CD4-positive, alpha-beta T cell treated with Interleukin-4 for 1 hour (primary cell): ENCODE results near the gene VAV2.

Experiments used
- DNase-seq, 2 donors: peaks; one replicate each; pipeline ENCODE4 v3.0.0-alpha.2; 2020 to 2022

The VAV2 gene

DNA sequence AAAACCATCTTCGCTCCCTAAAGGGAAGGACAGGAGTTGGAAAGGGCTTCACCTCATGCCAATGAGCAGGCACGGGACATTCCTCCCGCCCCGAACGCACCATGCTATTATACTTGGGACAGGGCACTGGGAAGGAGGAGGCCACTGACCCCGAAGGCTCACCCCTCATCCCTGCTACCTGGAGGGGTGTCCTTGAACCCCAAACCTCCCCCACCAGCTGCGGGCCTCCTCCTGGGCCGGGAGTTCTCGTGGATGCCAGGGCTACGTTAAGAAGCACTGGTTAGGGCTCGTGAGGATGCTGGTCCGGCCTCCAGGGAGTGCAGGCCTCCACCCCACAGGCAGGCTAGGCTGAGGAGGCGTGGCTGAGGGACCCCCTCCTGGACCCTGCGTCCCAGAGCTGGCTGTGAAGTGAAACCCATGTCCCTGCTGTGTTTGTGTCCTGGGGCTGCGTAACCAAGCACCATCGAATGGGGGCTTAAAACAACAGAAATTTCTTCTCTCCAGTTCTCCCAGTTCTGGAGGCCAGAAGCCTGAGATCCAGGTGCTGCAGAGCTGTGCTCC lies 142.9 kb downstream of the VAV2 start:
- no peak for DNase-seq

DNA sequence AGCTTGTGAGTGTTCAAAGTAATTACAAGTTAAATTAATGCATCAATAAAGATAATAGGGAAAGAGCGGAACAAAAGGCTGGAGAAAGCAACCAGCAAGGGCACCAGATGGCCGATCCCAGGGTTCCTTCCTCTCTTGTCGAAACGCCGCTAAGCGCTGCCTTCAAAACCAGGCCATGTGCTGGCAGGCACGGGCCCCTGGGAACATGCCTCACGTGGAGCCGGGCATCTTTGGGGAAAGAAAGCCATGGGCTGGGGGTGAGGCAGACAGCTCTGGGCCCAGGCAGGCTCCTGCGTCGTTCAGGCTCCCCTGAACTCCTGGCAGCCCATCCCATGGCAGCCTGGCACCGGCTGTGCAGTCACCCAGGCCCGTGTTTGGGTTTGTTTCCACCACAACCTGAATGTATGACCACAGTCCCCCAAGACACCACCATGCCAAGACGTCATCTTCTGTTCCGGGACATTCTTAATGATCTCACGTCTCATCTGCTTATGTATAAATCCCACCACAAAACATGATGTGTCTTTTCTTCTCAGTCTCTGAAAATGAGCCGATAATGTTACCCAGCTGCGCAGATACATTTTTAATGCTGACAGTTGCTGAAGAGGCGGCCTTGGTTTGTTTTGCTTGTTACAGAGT lies 143.5 kb downstream of the VAV2 start:
- no peak for DNase-seq

DNA sequence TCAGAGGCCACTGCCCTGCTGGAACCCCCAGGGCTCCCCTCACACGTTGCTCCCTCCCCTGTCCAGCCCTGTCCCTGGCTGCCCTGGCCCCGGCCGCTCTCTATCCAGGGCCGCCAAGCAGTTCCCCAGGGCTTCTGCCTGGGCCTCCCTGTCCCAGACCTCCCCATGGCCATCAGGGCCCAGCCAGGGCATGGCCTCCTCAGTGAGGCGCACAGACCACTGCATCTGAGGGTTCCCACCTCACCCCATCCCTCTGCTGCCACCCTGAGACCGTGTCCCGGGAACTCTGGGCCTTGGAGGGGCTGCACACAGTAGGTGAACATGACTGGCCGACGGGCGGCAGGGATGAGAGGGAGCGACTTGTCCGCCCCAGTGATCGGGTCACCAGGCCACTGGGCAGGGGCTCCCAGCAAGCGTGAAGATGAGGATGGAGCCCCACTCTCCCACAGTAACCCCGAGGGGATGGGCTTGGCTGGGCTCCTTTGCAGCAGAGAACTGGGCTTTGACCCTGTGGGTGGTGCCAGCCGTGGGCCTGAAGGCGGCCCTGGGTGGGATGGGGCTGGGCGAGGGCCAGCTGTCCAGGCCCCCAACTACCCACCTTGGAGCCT lies 145.5 kb downstream of the VAV2 start:
- no peak for DNase-seq

DNA sequence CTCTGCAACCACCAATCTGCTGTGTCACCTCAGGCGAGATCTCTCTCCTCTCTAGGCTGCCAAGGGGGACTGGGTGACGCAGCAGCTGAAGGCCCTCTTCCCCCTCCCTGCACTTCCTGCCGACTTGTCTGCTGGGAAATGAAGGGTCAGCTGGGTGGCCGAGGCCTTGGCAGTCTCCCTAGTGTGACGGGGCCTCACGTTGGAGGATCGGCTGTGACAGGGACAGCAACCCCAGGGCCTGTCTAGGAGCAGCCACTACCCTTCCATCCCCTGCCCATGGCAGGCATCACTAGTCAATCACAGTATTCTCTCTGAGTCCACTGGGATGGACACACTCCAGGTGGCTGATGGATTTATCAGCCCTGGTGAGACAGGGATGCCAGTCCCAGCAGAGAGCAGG lies 146.7 kb downstream of the VAV2 start:
- DNase-seq = peak in 1 of 2 donors; percentile 72

DNA sequence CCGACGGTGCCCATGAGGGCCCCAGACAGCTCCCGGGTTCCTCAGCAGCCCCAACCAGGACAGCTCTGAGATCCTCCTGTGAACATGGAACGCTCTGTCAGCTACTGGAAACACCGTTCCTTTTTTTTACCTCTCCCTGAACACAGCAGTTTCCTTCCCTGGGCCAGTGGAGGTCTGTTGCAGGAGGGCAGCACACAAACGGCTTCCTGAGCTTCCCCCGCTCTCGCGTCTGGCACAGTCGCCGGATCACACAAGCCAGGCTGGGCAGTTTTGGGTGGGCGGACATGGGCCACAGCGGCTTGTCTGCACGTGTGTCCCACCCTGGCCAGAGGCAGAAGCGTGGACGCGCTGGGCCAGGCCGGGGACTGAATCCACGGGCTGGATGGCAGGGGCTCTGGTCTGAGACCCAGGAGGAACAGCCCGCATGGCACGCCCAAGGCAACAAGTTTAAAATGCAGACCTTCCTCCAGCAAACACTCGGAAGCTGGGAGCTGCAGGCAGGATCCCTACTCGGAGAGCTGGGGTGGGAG lies 147.2 kb downstream of the VAV2 start:
- DNase-seq = no peak

DNA sequence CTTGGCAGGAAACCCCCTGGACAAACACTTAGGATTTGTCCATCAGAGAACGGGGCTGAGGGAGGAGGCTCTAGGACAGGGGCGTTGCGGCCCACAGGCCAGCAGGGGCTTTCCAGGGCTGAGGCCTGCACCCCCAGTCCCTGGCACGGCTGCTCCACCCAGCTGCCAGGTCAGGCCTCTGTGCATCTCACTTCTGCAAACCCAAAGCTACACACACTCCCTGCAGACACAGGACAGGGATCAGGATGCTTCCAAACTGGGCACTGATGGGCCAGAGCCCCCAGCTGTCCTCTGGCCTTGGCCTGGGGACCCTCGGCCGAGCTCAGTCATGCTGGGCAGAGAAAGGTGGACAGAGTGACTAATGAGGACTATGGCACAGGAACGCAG lies 147.7 kb downstream of the VAV2 start:
- peak in 1 of 2 donors; percentile 23 for DNase-seq

DNA sequence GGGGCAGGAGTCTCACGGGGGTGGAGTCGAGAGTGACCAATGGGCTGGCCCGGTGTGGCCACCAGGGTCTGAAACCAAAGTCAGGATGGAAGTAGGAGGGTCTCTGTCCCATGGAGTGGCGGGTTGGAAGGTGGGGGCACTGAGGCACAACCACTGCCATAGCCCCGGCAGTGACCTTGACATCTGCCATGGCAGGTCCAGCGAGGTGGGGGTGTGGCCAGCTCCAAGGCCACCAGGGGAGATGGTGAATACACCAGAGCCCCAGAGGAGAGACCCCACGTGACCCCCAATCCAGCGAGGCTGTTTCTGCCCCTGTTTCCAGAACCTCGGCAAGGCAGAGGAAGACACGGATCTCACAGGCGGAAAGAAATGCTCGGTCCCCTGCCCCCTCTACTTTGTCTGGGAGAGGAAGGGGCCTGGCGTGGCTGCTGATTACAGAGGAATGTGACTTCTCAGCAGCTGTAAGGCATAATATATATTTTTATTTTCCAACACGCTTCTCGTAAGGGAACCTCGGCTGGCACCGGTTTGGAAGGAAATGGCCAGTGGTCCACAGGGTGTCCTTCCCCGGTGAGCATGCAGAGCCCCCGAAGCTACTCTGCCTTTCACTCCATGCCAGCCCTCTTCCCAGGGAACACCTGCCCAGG lies 148.2 kb downstream of the VAV2 start:
- no peak for DNase-seq

DNA sequence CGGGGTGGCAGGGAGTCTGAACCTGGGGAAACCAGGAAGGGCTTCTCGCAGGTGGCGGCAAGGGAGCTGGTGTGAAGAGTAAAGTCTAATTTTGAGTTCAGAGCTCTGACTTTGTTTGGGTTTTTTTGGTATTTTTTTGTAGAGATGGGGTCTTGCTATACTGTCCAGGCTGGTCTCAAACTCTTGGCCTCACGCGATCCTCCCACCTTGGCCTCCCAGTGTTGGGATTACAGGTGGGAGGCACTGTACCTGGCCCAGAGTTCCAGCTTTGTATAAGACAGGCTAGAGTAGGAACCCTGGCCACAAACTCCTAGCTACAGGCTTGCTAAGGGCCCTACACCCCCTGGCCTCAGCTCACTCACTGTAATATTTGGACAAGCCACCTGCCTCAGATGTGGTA lies 148.9 kb downstream of the VAV2 start:
- no peak for DNase-seq

DNA sequence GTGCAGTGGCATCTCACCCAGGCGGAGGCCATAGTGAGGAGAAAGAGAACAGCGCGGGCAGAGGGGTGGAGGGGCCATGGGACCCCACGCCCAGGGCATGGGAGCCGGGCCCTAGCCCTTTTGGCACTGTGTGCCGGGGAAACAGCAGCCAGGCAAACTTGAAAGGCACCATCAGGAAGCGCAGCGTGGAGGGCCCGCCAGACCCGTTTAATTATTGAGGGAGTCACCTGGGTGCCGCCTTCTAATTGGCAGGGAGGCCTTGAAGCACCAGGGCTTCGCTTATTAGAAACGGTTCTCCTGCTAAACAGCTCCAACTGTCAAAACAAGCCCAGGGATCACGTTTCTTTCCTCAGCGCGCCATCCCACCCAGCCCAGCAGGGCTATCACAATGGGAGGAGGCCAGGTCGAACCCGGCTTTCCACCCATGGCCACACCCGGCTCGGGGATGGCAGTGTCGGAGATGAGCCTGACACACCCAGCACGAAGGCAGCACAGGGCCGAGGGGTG lies 149.3 kb downstream of the VAV2 start:
- no peak for DNase-seq

DNA sequence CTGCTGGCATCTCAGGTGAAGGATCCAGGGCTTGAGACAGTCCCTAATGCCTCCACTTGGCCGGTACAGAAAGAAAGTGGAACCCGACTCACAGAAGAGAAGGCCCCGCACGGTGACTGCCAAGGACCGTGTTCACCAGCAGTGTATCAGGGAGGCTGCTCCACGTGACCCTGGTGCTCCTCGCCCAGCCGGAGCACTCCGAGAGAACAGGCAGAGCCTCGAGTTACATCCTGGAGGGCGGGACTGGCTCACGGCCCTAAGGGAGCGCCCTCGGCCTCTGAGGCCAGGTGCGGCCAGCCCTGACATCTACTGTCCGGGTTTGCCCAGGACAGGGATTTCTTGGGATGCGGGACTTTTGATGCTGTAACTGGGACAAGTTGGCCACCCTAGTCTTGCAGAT lies 149.9 kb downstream of the VAV2 start:
- no peak for DNase-seq

DNA sequence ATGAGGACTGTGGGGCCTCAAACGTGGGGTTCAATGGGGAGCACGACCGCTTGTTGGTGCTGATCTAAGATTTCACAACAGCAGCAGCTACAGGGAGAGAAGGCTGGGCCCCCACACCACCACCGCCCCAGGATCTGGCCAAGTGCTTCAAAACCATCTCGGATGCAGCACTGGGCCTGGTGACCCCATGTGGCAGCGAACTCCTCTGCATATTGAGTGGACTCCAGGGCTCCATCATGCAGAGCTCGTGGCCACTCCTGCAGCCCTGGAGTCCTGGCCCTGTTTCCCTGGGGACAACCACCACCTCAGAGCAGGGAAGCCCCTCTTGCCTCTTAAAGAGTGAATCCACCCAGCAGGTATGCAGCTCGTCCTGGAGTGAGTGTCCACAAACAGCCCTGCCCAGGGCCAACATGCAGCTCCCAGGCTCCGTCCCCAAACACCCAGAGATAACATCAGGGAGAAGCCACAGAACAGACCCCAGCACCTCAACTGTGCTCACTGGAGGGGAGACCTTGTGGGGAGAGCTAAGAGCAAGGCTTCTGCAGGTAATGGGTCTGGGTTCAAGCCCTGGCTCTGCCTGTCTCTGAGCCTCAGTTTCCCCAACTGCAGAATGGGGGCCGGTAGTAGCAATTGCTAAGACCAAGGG lies 150.8 kb downstream of the VAV2 start:
- no peak for DNase-seq

DNA sequence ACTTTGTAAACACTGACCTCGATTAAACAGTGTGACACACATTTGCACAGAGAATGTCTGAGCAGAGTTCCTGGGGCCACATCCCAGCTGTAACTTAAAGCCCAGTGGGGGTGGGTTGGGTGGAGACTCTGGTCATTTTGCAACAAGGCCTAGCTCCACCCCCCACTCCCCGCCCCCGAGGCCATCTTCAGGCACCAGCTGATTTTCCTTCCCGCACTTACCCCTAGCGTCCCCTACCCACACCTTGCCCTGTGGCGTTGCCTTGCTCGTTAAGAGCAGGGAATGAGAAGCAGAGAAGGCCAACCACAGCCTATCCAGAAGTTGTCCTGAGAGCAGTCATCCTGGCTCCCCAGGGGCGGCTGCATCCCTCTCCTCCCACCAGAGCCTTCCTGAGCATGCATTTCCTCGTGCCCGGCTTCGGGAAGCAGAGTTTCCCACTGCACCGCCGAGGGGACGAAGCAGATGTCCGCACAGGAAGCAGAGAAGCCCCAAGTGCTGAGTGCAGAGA lies 152.2 kb downstream of the VAV2 start:
- no peak for DNase-seq

DNA sequence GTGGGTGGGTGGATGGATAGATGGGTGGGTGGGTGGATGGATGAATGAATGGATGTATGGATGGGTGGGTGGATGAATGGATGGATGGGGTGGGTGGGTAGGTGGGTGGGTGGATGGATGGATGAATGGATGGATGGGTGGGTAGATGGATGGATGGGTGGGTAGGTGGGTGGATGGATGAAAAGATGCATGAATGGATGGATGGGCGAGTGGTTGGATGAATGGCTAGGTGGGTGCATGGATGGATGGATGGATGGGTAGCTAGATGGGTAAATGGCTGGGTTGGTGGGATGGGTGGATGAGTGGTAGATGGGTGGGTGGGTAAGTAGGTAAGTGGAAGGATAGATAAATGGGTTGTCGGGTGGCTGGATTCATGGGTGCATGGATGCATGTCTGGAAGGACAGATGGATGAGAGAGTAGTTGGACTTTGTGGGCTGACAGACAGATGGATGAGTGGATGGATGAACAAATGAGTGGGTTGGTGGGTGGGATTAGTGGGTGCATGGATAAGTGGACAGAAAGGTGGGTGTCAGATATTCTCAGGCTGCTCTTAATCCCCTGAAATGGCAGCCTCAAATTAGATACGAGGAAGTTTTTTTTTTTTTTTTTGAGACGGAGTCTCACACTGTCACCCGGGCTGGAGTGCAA lies 153.1 kb downstream of the VAV2 start:
- DNase-seq = no peak

DNA sequence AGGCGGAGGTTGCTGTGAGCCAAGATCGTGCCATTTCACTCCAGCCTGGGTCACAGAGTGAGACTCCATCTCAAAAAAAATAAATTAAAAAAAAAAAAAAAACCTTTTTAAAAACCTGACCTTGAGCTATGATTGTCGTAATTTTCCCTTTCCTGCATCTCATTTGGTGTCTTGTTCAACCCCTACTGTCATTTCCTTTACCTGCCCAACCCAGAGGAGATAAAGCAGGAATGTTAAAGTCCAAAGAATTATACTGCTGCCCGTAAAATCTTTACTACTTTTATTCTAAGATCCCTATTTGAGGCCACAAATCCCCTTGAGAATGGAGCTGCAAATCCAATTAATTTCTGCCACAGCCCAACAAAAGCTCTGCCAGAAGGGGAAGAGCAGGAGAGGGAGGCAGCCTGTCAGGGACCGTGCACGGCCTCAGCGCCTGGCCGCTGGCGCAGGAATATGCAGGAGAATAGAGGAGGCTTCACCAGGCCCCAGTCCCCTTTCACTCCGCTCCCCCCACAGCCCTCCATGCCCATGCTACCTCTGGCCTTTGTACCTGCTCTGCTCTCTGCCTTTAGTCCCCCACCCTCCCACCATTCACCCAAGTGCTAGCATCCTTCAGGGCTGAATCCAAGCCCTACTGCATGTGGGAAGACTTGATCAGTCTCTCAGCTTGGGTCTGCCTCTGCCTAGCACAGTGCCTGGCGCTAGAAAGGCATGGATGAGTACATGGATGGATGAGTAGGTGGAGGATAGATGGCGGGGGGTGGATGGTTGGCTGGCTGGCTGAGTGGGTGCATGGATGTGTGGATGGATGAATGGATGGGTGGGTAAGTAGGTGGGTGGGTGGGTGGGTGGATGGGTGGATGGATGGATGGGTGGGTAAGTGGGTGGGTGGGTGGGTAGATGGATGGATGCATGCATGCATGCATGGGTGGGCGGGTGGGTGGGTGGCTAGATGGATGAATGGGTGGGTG lies 154.2 kb downstream of the VAV2 start:
- DNase-seq = no peak

DNA sequence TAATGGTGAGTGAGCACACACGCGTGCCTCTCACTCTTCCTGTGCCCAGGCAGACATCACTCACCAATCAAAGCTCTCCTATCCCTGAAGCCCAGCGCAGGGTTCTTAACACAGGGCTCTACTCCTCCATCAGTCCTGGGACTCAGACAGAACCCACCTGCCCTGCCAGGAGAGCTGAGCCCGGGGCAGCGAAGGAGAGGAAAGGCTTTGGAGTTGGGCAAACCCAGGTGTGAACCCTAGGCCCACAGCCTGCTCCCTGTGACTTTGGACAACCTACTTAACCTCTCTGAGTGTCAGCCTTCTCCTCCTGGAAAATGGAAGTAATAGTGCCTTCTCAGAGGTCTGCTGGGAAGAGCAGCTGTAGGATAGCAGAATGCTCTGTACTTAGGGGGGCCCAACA lies 155.3 kb downstream of the VAV2 start:
- DNase-seq = no peak

DNA sequence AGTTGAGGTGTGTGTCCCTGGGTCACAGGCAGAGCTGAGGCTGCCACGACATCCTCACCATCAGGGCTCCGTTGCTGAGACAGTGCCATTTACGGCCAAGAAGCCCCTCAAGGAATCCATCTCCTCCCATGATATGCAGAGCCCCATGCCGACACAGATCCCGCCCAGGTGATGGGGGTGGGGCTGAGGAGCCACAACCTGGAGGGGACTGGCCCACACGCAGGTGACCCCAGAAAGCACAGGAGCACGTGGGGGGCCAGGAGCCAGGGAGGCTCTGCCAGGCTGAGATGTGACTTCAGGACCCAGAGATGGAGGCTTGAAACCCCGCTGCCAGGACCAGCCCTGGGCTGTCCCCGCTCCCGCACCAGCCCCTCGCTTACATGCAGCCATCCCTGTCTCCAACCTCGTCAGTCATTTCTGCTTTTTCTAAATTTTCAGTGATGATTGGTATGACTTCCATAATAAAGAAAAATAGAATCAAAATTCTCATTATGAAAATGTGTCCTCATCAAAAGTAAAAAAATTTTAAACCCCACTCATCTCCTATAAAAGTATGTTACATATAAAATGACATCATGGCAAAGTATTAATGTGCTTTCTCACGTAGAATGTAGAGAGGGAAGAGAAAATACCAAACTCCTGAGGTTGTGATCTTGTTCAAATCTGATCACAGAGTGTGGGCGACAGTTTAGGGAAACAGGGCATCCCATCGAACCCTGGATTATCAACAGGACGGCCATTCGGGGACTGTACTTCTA lies 155.9 kb downstream of the VAV2 start:
- DNase-seq = no peak

DNA sequence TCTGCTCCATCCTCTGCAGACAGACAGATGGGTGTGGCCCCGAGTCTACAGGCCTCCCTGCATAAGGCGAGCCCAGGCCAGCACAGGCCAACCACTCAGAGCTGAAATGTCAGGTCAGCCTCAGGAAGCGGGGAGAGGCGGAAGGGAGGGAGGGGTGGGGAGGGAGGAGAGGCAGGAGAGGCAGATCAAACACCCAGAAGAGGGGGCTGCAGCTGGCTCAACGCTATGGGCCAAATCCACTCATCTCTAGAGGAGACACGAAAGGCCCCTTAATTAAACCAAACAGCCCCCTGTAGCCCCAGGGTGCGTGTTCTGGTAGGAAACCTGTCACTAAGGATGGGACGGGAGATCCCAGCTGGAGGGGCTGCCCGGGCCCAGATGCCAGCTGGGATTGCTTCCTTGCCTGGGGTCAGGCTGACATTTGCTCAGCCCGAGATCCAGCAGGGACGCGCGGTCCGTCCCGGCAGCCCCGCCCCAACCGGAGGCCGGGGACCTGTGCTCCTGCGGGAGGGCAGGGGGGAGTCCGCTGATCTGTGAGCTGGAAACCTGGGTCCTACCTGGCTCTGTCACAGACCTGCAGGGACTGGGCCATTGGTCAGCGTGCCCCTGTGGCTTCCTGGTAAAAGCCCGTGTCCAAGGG lies 156.7 kb downstream of the VAV2 start:
- no peak for DNase-seq

DNA sequence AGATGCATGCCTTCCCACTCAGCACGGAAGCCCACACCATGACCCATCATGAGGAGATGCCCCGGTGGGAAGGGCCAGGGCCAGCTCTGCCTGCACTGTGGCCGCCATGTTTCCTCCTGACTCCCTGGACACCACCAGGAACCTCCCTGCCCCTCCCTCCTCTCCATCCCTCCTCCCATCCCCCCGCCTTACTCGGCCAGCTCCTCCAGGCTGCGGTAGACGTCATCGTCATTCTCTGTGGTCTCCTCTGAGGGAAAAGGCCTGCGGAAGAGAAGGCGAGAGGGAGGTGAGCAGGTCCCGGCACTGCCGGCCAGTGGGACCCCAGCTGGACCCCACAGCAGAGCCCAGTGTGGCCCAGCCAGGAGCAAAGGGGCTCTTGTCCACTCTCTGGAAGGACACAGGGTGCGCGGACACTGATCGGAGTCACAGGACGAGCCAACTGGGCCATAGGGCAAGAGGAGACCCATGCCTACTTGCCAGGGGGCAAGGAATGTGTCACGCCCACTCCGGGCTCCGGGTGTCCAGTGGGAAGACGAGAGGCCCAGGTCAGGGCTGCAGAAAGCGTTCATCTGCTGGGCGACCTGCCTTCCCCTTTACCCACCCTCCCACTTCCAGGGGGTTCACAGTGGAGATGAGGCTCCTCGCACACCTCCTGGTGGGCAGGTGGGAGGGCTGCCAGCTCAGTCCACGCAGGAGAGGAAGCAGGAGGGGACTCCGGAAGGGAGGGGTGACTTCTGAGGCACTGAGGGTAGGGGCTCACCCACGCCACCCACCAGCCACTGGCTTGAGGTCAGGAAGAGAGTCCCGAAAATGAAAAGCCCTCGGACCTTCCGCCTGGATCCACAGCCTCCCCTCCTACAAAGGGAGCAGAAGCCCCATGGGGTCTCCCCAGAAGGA lies 157.8 kb downstream of the VAV2 start:
- no peak for DNase-seq
